ENCODE results near the gene UGT1A10. TPM values are rescaled to one million over a fixed set of nuclear protein-coding genes. Genes with fewer than 3 reads are reported as not detected.

Gene UGT1A10
- polyA plus RNA-seq, 1 experiment = not detected

DNA sequence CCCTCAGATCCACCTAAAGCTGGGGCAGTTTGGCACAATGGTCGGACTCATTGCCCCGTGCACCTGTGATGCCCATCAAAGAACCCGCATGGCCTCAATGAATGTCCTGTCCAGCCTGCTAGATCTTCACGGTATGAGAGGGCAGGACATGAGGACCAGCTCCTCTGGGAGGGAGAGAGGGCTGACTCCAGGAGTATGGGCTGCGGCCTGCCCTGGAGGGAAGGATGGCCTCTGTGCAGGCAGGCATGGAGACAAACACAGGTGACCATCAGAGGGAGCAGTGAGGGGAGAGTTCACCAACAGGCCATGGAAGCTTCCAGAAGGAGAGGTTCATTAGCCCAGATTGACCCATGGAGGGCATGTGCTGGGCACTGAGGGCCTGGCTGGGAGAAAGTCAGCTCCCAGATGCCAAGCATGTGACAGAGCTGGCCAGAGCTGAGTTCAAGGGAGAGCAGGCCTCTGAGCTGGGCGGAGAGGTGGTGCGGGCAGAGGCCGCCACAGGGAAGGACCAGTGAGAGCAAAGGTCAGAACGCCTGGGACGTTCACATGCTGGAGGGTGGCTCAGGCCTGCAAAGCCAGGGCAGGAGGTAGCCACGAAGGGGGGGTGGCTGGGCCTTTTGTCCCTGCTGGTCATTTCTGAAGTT, 181.9 kb downstream of the UGT1A10 start:
- Histone ChIP-seq H3K4me3 (ENCODE audit: low read depth, low read length) (no peak overlapping the region), H3K27me3 (ENCODE audit: control insufficient read depth, insufficient read depth, low read length) (0 out of 2 replicates have a peak, but pooled peaks cover 1% of the 10 kb centered on the region), H3K36me3 (ENCODE audit: control insufficient read depth, insufficient read depth, low read length) (no peaks in the 10 kb centered on the region)
- POLR2A ChIA-PET = no interaction called here
- CTCF ChIA-PET = no interaction called here
- TF ChIP-seq, protein P1, sequence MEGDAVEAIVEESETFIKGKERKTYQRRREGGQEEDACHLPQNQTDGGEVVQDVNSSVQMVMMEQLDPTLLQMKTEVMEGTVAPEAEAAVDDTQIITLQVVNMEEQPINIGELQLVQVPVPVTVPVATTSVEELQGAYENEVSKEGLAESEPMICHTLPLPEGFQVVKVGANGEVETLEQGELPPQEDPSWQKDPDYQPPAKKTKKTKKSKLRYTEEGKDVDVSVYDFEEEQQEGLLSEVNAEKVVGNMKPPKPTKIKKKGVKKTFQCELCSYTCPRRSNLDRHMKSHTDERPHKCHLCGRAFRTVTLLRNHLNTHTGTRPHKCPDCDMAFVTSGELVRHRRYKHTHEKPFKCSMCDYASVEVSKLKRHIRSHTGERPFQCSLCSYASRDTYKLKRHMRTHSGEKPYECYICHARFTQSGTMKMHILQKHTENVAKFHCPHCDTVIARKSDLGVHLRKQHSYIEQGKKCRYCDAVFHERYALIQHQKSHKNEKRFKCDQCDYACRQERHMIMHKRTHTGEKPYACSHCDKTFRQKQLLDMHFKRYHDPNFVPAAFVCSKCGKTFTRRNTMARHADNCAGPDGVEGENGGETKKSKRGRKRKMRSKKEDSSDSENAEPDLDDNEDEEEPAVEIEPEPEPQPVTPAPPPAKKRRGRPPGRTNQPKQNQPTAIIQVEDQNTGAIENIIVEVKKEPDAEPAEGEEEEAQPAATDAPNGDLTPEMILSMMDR (IDR thresholded peaks at IDR 0.05; ENCODE audit: insufficient read depth, low read depth, low read length) = no peak
- DNase-seq (ENCODE audit: low read depth) = no peak

GRCh38 chr2:233818639-233819621, 182.7 kb downstream of the UGT1A10 start:
- Histone ChIP-seq H3K27me3 (ENCODE audit: control insufficient read depth, insufficient read depth, low read length) (no peaks in the 10 kb centered on the region), H3K36me3 (ENCODE audit: control insufficient read depth, insufficient read depth, low read length) (no peaks in the 10 kb centered on the region), H3K4me3 (ENCODE audit: low read depth, low read length) (no peak overlapping the region)
- no peak for DNase-seq (ENCODE audit: low read depth)
- ChIA-PET POLR2A (no interaction called here), CTCF (interaction anchor here (1.0 kb wide), 1 partner anchor 52 kb away, joined by 3 read pairs; no protein-coding TSS in a partner anchor)
- TF ChIP-seq, protein P1 (IDR thresholded peaks at IDR 0.05; ENCODE audit: insufficient read depth, low read depth, low read length) = no peak

- Histone ChIP-seq H3K27me3 (ENCODE audit: control insufficient read depth, insufficient read depth, low read length) (no peaks in the 10 kb centered on the region), H3K36me3 (ENCODE audit: control insufficient read depth, insufficient read depth, low read length) (no peaks in the 10 kb centered on the region), H3K4me3 (ENCODE audit: low read depth, low read length) (no peak overlapping the region)
- POLR2A ChIA-PET = no interaction called here
- no peak for DNase-seq (ENCODE audit: low read depth)
- TF ChIP-seq, protein P1 (IDR thresholded peaks at IDR 0.05; ENCODE audit: insufficient read depth, low read depth, low read length) = no peak
- CTCF ChIA-PET = interaction anchor here (1.0 kb wide), 1 partner anchor 53 kb away, joined by 3 read pairs; no protein-coding TSS in a partner anchor
Measured at GRCh38 chr2:233819884-233820773, 183.9 kb downstream of the UGT1A10 start.

DNA sequence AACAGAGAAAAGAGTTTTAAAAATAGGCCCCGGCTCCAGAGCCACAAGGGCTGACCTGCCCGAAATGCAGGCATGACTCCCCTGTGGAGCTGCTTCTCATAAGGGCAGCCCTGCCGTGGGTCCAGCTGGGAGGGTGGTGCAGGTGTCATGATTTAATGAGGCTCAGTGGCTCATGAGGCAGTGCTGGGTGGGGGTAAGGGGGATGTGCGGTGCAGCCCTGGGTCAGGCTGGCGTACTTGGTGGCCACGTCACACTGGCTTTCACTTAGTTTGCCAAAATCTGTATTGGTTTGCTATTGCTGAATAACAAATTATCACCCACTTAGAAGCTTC, 184.5 kb downstream of the UGT1A10 start:
- DNase-seq (ENCODE audit: low read depth) = no peak
- Histone ChIP-seq H3K27me3 (ENCODE audit: control insufficient read depth, insufficient read depth, low read length) (no peaks in the 10 kb centered on the region), H3K36me3 (ENCODE audit: control insufficient read depth, insufficient read depth, low read length) (no peaks in the 10 kb centered on the region), H3K4me3 (ENCODE audit: low read depth, low read length) (no peak overlapping the region)
- ChIA-PET CTCF (no interaction called here), POLR2A (no interaction called here)
- TF ChIP-seq, protein P1 (IDR thresholded peaks at IDR 0.05; ENCODE audit: insufficient read depth, low read depth, low read length) = no peak

Data from BJ (cell line).